K562 (cell line): ENCODE measurements around the gene ARL4D. TPM values are rescaled to one million over a fixed set of nuclear protein-coding genes. Genes with fewer than 3 reads are reported as not detected.

ENCODE experiments used
- ATAC-seq: fragments of 200-7000 bp; cut with Tn5 transposase; 3 replicates; pipeline ENCODE4 v1.9.1; 2020; ENCODE audit warnings: moderate library complexity
- BruUV-seq: library from RNA; stranded (reverse); fragments of 400-500 nt; replicated peaks from 2 replicates; lab custom pipeline; 2021; lab: Mats Ljungman, UMichigan
- CTCF ChIA-PET: fragments of 300-600 bp; formaldehyde crosslinking; extraction: SDS; loops from one replicate; lab custom pipeline; 2021; ENCODE audit warnings: low intra/inter-chr PET ratio; lab: Yijun Ruan, JAX
- POLR2A ChIA-PET: fragments of 300-600, 350-650 bp; sonication (Branson Sonifier 250); formaldehyde crosslinking; extraction: SDS; loops from one replicate; lab custom pipeline; 2021; ENCODE audit warnings: antibody characterized with exemption, inconsistent platforms; lab: Yijun Ruan, JAX
- DNase-seq, 4 experiments: peaks; one replicate each; pipeline versions ENCODE4 v3.0.0 to v3.0.0-alpha.2; 2011 to 2018; ENCODE audit warnings: low spot score in 3 of 4, mixed read lengths in 3 of 4; ENCODE audit errors: extremely low read depth in 1 of 4
- FAIRE-seq: peaks from 2 replicates; lab custom pipeline; 2011; peaks lifted over from hg19 to GRCh38; lab: Jason Lieb, UNC
- H2AFZ ChIP-seq: 2 replicates; pipeline ENCODE4 v1.6.0; 2011; ENCODE audit warnings: low read depth, low read length, control low read depth, inconsistent platforms
- H3K27ac ChIP-seq: fragments of 200-600 bp; 3 replicates; pipeline ENCODE4 v1.8.0; 2011; ENCODE audit warnings: low read depth, mild to moderate bottlenecking, control low read depth, inconsistent platforms, low read length, moderate library complexity, mixed read lengths; ENCODE audit errors: extremely low read depth
- H3K27me3 ChIP-seq, 2 experiments: fragments of 300-600 bp in 1 of 2; 2 replicates in 1 of 2; 3 replicates in 1 of 2; pipeline versions ENCODE4 v1.6.0 to v1.8.0; 2011; ENCODE audit warnings: inconsistent platforms in 2 of 2, low read length in 2 of 2, mild to moderate bottlenecking in 1 of 2, mixed read lengths in 1 of 2, moderate library complexity in 1 of 2; ENCODE audit not compliant: control insufficient read depth in 2 of 2, insufficient read depth in 2 of 2
- H3K36me3 ChIP-seq: fragments of 300-600 bp; 3 replicates; pipeline ENCODE4 v1.8.0; 2011; ENCODE audit warnings: mild to moderate bottlenecking, low read length, inconsistent platforms; ENCODE audit not compliant: control insufficient read depth, insufficient read depth
- H3K4me1 ChIP-seq, 2 experiments: fragments of 200-600 bp in 1 of 2; replicated peaks in 1 of 2; 2 replicates in 1 of 2; 3 replicates in 1 of 2; pipeline versions ENCODE4 v1.5.1 to v1.8.0; 2011; ENCODE audit warnings: inconsistent platforms in 2 of 2, low read length in 2 of 2, mild to moderate bottlenecking in 1 of 2, mixed read lengths in 1 of 2, moderate library complexity in 1 of 2; ENCODE audit not compliant: control insufficient read depth in 2 of 2, insufficient read depth in 2 of 2
- H3K4me2 ChIP-seq: 2 replicates; pipeline ENCODE4 v1.6.1; 2011; ENCODE audit warnings: low read length, control low read depth, inconsistent platforms, mixed read lengths; ENCODE audit not compliant: insufficient read depth
- H3K4me3 ChIP-seq: fragments of 200-600 bp; sonication (generic), shearing (Covaris generic); 2 replicates; pipeline ENCODE4 v1.5.1; 2016; ENCODE audit warnings: control low read depth, inconsistent platforms
- H3K79me2 ChIP-seq: fragments of 200-600 bp; 3 replicates; pipeline ENCODE4 v1.8.0; 2011; ENCODE audit warnings: low read length, inconsistent platforms; ENCODE audit not compliant: control insufficient read depth, insufficient read depth
- H3K9ac ChIP-seq, 2 experiments: 2 replicates each; pipeline versions ENCODE4 v1.6.0 to v1.6.1; 2011; ENCODE audit warnings: low read depth in 2 of 2, low read length in 2 of 2, control low read depth in 1 of 2, inconsistent platforms in 1 of 2, mild to moderate bottlenecking in 1 of 2, mixed read lengths in 1 of 2; ENCODE audit not compliant: insufficient read depth in 1 of 2
- H3K9me1 ChIP-seq: one replicate; pipeline ENCODE4 v1.6.0; 2011; ENCODE audit warnings: inconsistent platforms, mild to moderate bottlenecking, low read length, moderate library complexity; ENCODE audit not compliant: control insufficient read depth, insufficient read depth
- H3K9me3 ChIP-seq: replicated peaks from 2 replicates; pipeline ENCODE4 v1.5.1; 2011; ENCODE audit warnings: low read depth, low read length, inconsistent platforms; ENCODE audit not compliant: control insufficient read depth, insufficient read depth
- H4K20me1 ChIP-seq: replicated peaks from 2 replicates; pipeline ENCODE4 v1.6.1; 2011; ENCODE audit warnings: low read length, inconsistent platforms, mixed read lengths; ENCODE audit not compliant: control insufficient read depth, insufficient read depth
- ARHGAP35 ChIP-seq: fragments of 450-650 bp; IDR thresholded peaks from 2 replicates; pipeline ENCODE4 v1.6.1; 2018; ENCODE audit not compliant: partially characterized antibody
- ASH1L ChIP-seq: fragments of 450-650 bp; IDR thresholded peaks from 2 replicates; pipeline ENCODE4 v1.6.1; 2018; ENCODE audit warnings: borderline replicate concordance, mild to moderate bottlenecking, low read depth; ENCODE audit not compliant: partially characterized antibody
- DPF2 ChIP-seq: fragments of 450-650 bp; IDR thresholded peaks from 2 replicates; pipeline ENCODE4 v1.6.1; 2016
- FOXP1 ChIP-seq: sonication (generic); formaldehyde crosslinking; IDR thresholded peaks from 2 replicates; pipeline ENCODE4 v1.8.0; 2022; ENCODE audit warnings: mild to moderate bottlenecking, missing genetic modification reagents
- KLF6 ChIP-seq: fragments of 250-450 bp; sonication (Bioruptor Pico); IDR thresholded peaks from 2 replicates; pipeline ENCODE4 v1.4.0; 2020; ENCODE audit warnings: mild to moderate bottlenecking, moderate library complexity, borderline replicate concordance
- MBD1 ChIP-seq: fragments of 250-450 bp; sonication (Bioruptor Pico); IDR thresholded peaks from 2 replicates; pipeline ENCODE4 v1.8.0; 2022; ENCODE audit warnings: inconsistent platforms
- MXD1 ChIP-seq: fragments of 250-450 bp; sonication (Bioruptor Pico); IDR thresholded peaks from 2 replicates; pipeline ENCODE4 v1.8.0; 2021; ENCODE audit warnings: borderline replicate concordance, mild to moderate bottlenecking, moderate library complexity; ENCODE audit not compliant: poor library complexity, severe bottlenecking
- PML ChIP-seq: IDR thresholded peaks from 2 replicates; pipeline ENCODE4 v1.6.1; 2012; ENCODE audit warnings: low read length, inconsistent platforms
- TCF7 ChIP-seq: sonication (generic); IDR thresholded peaks from 2 replicates; pipeline ENCODE4 v1.6.1; 2016; ENCODE audit warnings: antibody characterized with exemption, borderline replicate concordance
- ZBTB8A ChIP-seq: fragments of 450-650 bp; IDR thresholded peaks from 2 replicates; pipeline ENCODE4 v1.6.1; 2018; ENCODE audit warnings: mild to moderate bottlenecking, moderate library complexity; ENCODE audit not compliant: partially characterized antibody
- ZNF253 ChIP-seq: fragments of 250-450 bp; sonication (Bioruptor Pico); conservative IDR thresholded peaks from 2 replicates; pipeline ENCODE4 v1.6.1; 2021; ENCODE audit warnings: mild to moderate bottlenecking
- ZNF274 ChIP-seq: IDR thresholded peaks from 2 replicates; pipeline ENCODE4 v1.6.1; 2011; ENCODE audit warnings: low read depth, mild to moderate bottlenecking, low read length, moderate library complexity, borderline replicate concordance
- WGBS: fragments of 100-300 bp; shearing (Covaris generic); methylation state at CpG from one replicate; pipeline ENCODE4 v1.1.6; 2016; ENCODE audit warnings: low coverage, mixed read lengths; ENCODE audit not compliant: insufficient coverage; ENCODE audit errors: missing lambda C conversion rate; 5-methylcytosine and 5-hydroxymethylcytosine counted together
- in situ Hi-C: fragments of 300-500 bp; cut with MboI; formaldehyde crosslinking; loops from 4 replicates; pipeline ENCODE4 v1.15.0; 2018; ENCODE audit warnings: inconsistent platforms, mixed read lengths
- intact Hi-C: fragments of 100-400 bp; cut with micrococcal nuclease; formaldehyde crosslinking; loops from 2 replicates; pipeline ENCODE4 v1.14.2; 2022
- polyA plus RNA-seq, 8 experiments: library from polyadenylated mRNA; depleted of rRNA in 4 of 8; stranded (reverse) in 5 of 8; unstranded in 3 of 8; fragments of >200 nt; fragmentation: Nextera tagmentation in 2 of 8; fragmentation: Illumina TruSeq in 1 of 8; extraction: Ambion mirVana in 2 of 8; extraction: Trizol in 1 of 8; gene quantifications; 2 replicates each; pipeline versions ENCODE4 v1.2.1 to v1.2.3, GENCODE V29; 2011 to 2014; ENCODE audit warnings: inconsistent platforms in 1 of 8, missing spikeins in 1 of 8
- total RNA-seq, 7 experiments: library from RNA; depleted of rRNA in 6 of 7; stranded (reverse); fragments of >200 nt in 6 of 7; fragmentation: Illumina TruSeq in 2 of 7; extraction: Trizol in 2 of 7; gene quantifications; 2 replicates each; pipeline versions ENCODE4 v1.2.1 to v1.2.3, GENCODE V29; 2011 to 2021; ENCODE audit warnings: low replicate concordance in 1 of 7

ARL4D gene
- total and polyA plus RNA-seq, 9 of the 15 experiments (the other 6 are each of a cell fraction or from before 2014, with no cell fraction given): 0.07 to 0.53 (median 0.28) TPM; not detected in 1

GRCh38 chr17:43423777-43424455 lies 25.1 kb downstream of the ARL4D start (continued):
- TF ChIP-seq KLF6 (CRISPR knock-in tag) (no peak), DPF2 (no peak)

- in situ Hi-C loops: no loop called here
- FAIRE-seq: no peak
- no peaks in the 10 kb centered on the region for H3K36me3 ChIP-seq
- no peak overlapping the region for H3K9ac ChIP-seq
- 15% methylated on average over 9 of the region's 9 CpGs for WGBS
- no peak for TF ChIP-seq ZNF253 (CRISPR knock-in tag)
- no peak for TF ChIP-seq FOXP1 (CRISPR knock-in tag)
- TF ChIP-seq ARHGAP35: no peak
- no peak for TF ChIP-seq PML
- no peak for TF ChIP-seq ASH1L
- no peak for TF ChIP-seq MBD1
- TF ChIP-seq ZNF274: no peak
- no peak for TF ChIP-seq TCF7
- no peak for TF ChIP-seq MXD1 (CRISPR knock-in tag)
- TF ChIP-seq ZBTB8A: no peak
- TF ChIP-seq KLF6 (CRISPR knock-in tag): no peak
- TF ChIP-seq, all 486 proteins: peak for 0
- H3K4me2 ChIP-seq: no peak overlapping the region
- ChIA-PET CTCF (no interaction called here), POLR2A (interaction anchor here (0.6 kb wide), 1 partner anchor 10 kb away, joined by 4 read pairs; no protein-coding TSS in a partner anchor)
- no peak overlapping the region for H3K4me3 ChIP-seq
- H3K79me2 ChIP-seq: no peaks in the 10 kb centered on the region
- no peaks in the 10 kb centered on the region for H4K20me1 ChIP-seq
- no peaks in the 10 kb centered on the region; a peak in 1 of 5 replicates for H3K4me1 ChIP-seq
- H3K9me3 ChIP-seq: no peaks in the 10 kb centered on the region
- H3K27me3 ChIP-seq: peaks cover 18 to 37% of the 10 kb centered on the region in 2 experiments
- H3K9me1 ChIP-seq: no peaks in the 10 kb centered on the region
- H2AFZ ChIP-seq: no peak overlapping the region
- no peak overlapping the region for H3K27ac ChIP-seq
- ATAC-seq: no peak
- no peak for DNase-seq
- BruUV-seq: no TSS peak
- intact Hi-C loops: no loop called here
Measured at GRCh38 chr17:43427362-43428043, 28.7 kb downstream of the ARL4D start.
